CD4-positive, alpha-beta T cell (primary cell): ENCODE results near the gene DRC3. TPM values are rescaled to one million over a fixed set of nuclear protein-coding genes. Genes with fewer than 3 reads are reported as not detected.

Source experiments
- ATAC-seq: fragments of 200-7000 bp; cut with Tn5 transposase; one replicate; pipeline ENCODE4 v1.10.0; 2022; ENCODE audit warnings: mild to moderate bottlenecking; ENCODE audit not compliant: poor library complexity
- CTCF ChIA-PET: fragments of 350-600 bp; sonication (Branson Sonifier 250); formaldehyde crosslinking; loops from one replicate; lab custom pipeline; 2021; ENCODE audit warnings: antibody characterized with exemption, inconsistent platforms; lab: Charles Lee
- POLR2A ChIA-PET: fragments of 350-600 bp; sonication (Branson Sonifier 250); formaldehyde crosslinking; loops from one replicate; lab custom pipeline; 2021; ENCODE audit warnings: antibody characterized with exemption, inconsistent platforms; lab: Charles Lee
- DNase-seq, 14 experiments: peaks; one replicate each; pipeline ENCODE4 v3.0.0-alpha.2; 2013 to 2020; ENCODE audit warnings: mixed read lengths in 2 of 14
- H3K27ac ChIP-seq, 2 donors: one replicate each; pipeline versions ENCODE4 v1.5.1 to v1.7.0; 2013; ENCODE audit warnings: low read length in 2 of 2, low read depth in 1 of 2, mild to moderate bottlenecking in 1 of 2
- H3K27me3 ChIP-seq, 2 experiments: 1 replicate in 1 of 2; 2 replicates in 1 of 2; pipeline versions ENCODE4 v1.6.1 to v1.7.0; 2013; ENCODE audit warnings: low read length in 2 of 2, control low read depth in 1 of 2, mild to moderate bottlenecking in 1 of 2, moderate library complexity in 1 of 2; ENCODE audit not compliant: insufficient read depth in 2 of 2, control insufficient read depth in 1 of 2
- H3K36me3 ChIP-seq: one replicate; pipeline ENCODE4 v1.6.1; 2013; ENCODE audit warnings: low read length, control low read depth; ENCODE audit not compliant: insufficient read depth
- H3K4me1 ChIP-seq: one replicate; pipeline ENCODE4 v1.6.1; 2013; ENCODE audit warnings: low read length, control low read depth; ENCODE audit not compliant: insufficient read depth
- H3K4me3 ChIP-seq: one replicate; pipeline ENCODE4 v1.5.1; 2013; ENCODE audit warnings: mild to moderate bottlenecking, low read length, moderate library complexity
- H3K9me3 ChIP-seq, 2 experiments: 1 replicate in 1 of 2; 2 replicates in 1 of 2; pipeline versions ENCODE4 v1.6.1 to v1.7.0; 2013; ENCODE audit warnings: low read length in 2 of 2, mild to moderate bottlenecking in 2 of 2, control low read depth in 1 of 2, moderate library complexity in 1 of 2; ENCODE audit not compliant: control insufficient read depth in 1 of 2, insufficient read depth in 1 of 2
- H3K27ac Mint-ChIP-seq: one replicate; pipeline ENCODE4 v1.8.0; 2020; ENCODE audit warnings: mixed read lengths
- H3K27me3 Mint-ChIP-seq: one replicate; pipeline ENCODE4 v1.8.0; 2021; ENCODE audit warnings: mixed read lengths
- H3K36me3 Mint-ChIP-seq: one replicate; pipeline ENCODE4 v1.8.0; 2021; ENCODE audit warnings: low read depth, mixed read lengths
- H3K4me1 Mint-ChIP-seq: one replicate; pipeline ENCODE4 v1.8.0; 2021; ENCODE audit warnings: low read depth, mixed read lengths
- H3K4me3 Mint-ChIP-seq: one replicate; pipeline ENCODE4 v1.8.0; 2020; ENCODE audit warnings: mild to moderate bottlenecking, mixed read lengths
- H3K9me3 Mint-ChIP-seq: one replicate; pipeline ENCODE4 v1.8.0; 2020; ENCODE audit warnings: mixed read lengths
- CTCF ChIP-seq: fragments of 200-600 bp; IDR thresholded peaks from one replicate; pipeline ENCODE4 v1.8.0; 2022; ENCODE audit warnings: antibody characterized with exemption, mild to moderate bottlenecking
- intact Hi-C, 2 experiments: fragments of 100-400 bp; cut with DNase I in 1 of 2; cut with micrococcal nuclease in 1 of 2; formaldehyde crosslinking; loops; one replicate each; pipeline versions ENCODE4 v1.15.1 to v1.9.0; 2023 to 2025; cut with DNase I, micrococcal nuclease
- total RNA-seq, 174 experiments: library from RNA in 2 of 174; stranded (reverse) in 2 of 174; gene quantifications; one replicate each; pipeline ENCODE4 v1.2.3 and lab custom pipeline; 2021 to 2026

The DRC3 gene
- total RNA-seq, 2 experiments from 2014 or later = 0.11 TPM; not detected in 1

GRCh38 chr17:17946093-17946492, 26.6 kb upstream of the DRC3 start:
- Histone ChIP-seq H3K4me1 (peaks cover 11% of the 10 kb centered on the region), H3K9me3 (no peaks in the 10 kb centered on the region), H3K27me3 (no peaks in the 10 kb centered on the region), H3K4me3 (no peak overlapping the region), H3K36me3 (no peaks in the 10 kb centered on the region), H3K27ac (no peak overlapping the region)
- Mint-ChIP-seq H3K9me3 (no peaks in the 10 kb centered on the region), H3K4me1 (peaks cover 32% of the 10 kb centered on the region), H3K4me3 (no peak overlapping the region), H3K27me3 (no peaks in the 10 kb centered on the region), H3K36me3 (peaks cover 8% of the 10 kb centered on the region), H3K27ac (no peak overlapping the region)
- DNase-seq (no peak), ATAC-seq (no peak)
- POLR2A ChIA-PET = interaction anchor here (1.5 kb wide), 1 partner anchor 12 kb away, joined by 5 read pairs; no protein-coding TSS in a partner anchor
- intact Hi-C loops = no loop called here
- CTCF ChIA-PET = interaction anchor here (1.4 to 2.5 kb wide), 2 partner anchors 14 to 18 kb away, joined by 5 to 6 read pairs; no protein-coding TSS in a partner anchor
- TF ChIP-seq CTCF = no peak

GRCh38 chr17:17947309-17947708, 25.4 kb upstream of the DRC3 start:
- Mint-ChIP-seq H3K36me3 (peaks cover 12% of the 10 kb centered on the region), H3K27ac (no peak overlapping the region)
- TF ChIP-seq CTCF = no peak

GRCh38 chr17:17947966-17948365, 24.7 kb upstream of the DRC3 start:
- ChIA-PET CTCF (no interaction called here), POLR2A (interaction anchor here (0.6 kb wide), 1 partner anchor 72 kb away, joined by 3 read pairs; no protein-coding TSS in a partner anchor)
- H3K27ac Mint-ChIP-seq = no peak overlapping the region
- H3K36me3 Mint-ChIP-seq = peaks cover 12% of the 10 kb centered on the region
- no peaks in the 10 kb centered on the region for H3K9me3 Mint-ChIP-seq
- intact Hi-C loops = no loop called here
- H3K4me1 ChIP-seq = peaks cover 13% of the 10 kb centered on the region
- no peaks in the 10 kb centered on the region for H3K27me3 ChIP-seq
- no peak overlapping the region for H3K4me3 Mint-ChIP-seq
- no peaks in the 10 kb centered on the region for H3K9me3 ChIP-seq
- no peaks in the 10 kb centered on the region for H3K36me3 ChIP-seq
- no peak overlapping the region for H3K4me3 ChIP-seq
- no peak for TF ChIP-seq CTCF
- no peaks in the 10 kb centered on the region for H3K27me3 Mint-ChIP-seq
- peaks cover 34% of the 10 kb centered on the region for H3K4me1 Mint-ChIP-seq
- no peak overlapping the region for H3K27ac ChIP-seq
- ATAC-seq (no peak), DNase-seq (no peak)

More at GRCh38 chr17:17947309-17947708, 25.4 kb upstream of the DRC3 start:
- no peak overlapping the region for H3K27ac ChIP-seq
- H3K9me3 ChIP-seq = no peaks in the 10 kb centered on the region
- H3K36me3 ChIP-seq = no peaks in the 10 kb centered on the region
- CTCF ChIA-PET = interaction anchor here (1.4 kb wide), 1 partner anchor 12 kb away, joined by 5 read pairs; no protein-coding TSS in a partner anchor
- Mint-ChIP-seq H3K27me3 (no peaks in the 10 kb centered on the region), H3K4me3 (no peak overlapping the region), H3K9me3 (no peaks in the 10 kb centered on the region), H3K4me1 (peaks cover 40% of the 10 kb centered on the region)
- intact Hi-C loops = no loop called here
- peaks cover 11% of the 10 kb centered on the region for H3K4me1 ChIP-seq
- H3K4me3 ChIP-seq = no peak overlapping the region
- POLR2A ChIA-PET = interaction anchor here (0.9 kb wide), 1 partner anchor 25 kb away, joined by 3 read pairs; the partner anchor contains the start of genes DRC3 and TOM1L2
- ATAC-seq = no peak
- no peaks in the 10 kb centered on the region for H3K27me3 ChIP-seq
- no peak for DNase-seq
